Mucosa of descending colon (tissue), 3 donors: ENCODE results near the gene PDE6C. TPM values are rescaled to one million over a fixed set of nuclear protein-coding genes. Genes with fewer than 3 reads are reported as not detected.

Experiments
- ATAC-seq: fragments of 200-7000 bp; cut with Tn5 transposase; one replicate; pipeline ENCODE4 v1.9.1; 2020; ENCODE audit warnings: mild to moderate bottlenecking, moderate library complexity
- DNase-seq, 3 donors: peaks; one replicate each; pipeline ENCODE4 v3.0.0-alpha.2; 2020
- H3K36me3 ChIP-seq: fragments of 200-600 bp; one replicate; pipeline ENCODE4 v1.8.0; 2021; ENCODE audit warnings: low read depth, mild to moderate bottlenecking
- H3K4me1 ChIP-seq: fragments of 200-600 bp; one replicate; pipeline ENCODE4 v1.8.0; 2021; ENCODE audit warnings: low read depth, mild to moderate bottlenecking
- H3K4me3 ChIP-seq: fragments of 200-600 bp; one replicate; pipeline ENCODE4 v1.8.0; 2021; ENCODE audit warnings: mild to moderate bottlenecking
- H3K9me3 ChIP-seq: fragments of 200-600 bp; one replicate; pipeline ENCODE4 v1.8.0; 2021; ENCODE audit warnings: mild to moderate bottlenecking
- CTCF ChIP-seq: fragments of 200-600 bp; IDR thresholded peaks from one replicate; pipeline ENCODE4 v1.8.0; 2022; ENCODE audit warnings: antibody characterized with exemption, mild to moderate bottlenecking
- intact Hi-C, 2 donors: fragments of 100-400 bp; cut with DNase I in 1 of 2; cut with micrococcal nuclease in 1 of 2; formaldehyde crosslinking; loops; one replicate each; pipeline versions ENCODE4 v1.11.0 to v1.11.1; 2022; cut with DNase I, micrococcal nuclease
- total RNA-seq, 3 donors: library from RNA; stranded (reverse); fragmentation: NEBNext Ultra II Directional in 2 of 3; extraction: Animal tissue kit (Norgen Biotek cat#: 25700) in 2 of 3; gene quantifications; one replicate each; pipeline versions ENCODE4 v1.2.1 to v1.2.4, GENCODE V29; 2021 to 2023
- donor health status: DM: no; HTN: no; CAD: no; lungs with moderate emphysema.
- donor health status: DM: no; HTN: no; CAD: no.
- donor health status: DM: no; HTN: yes; CAD: no.

The PDE6C gene
- total RNA-seq, 3 donors from 2014 or later = not detected

- Histone ChIP-seq H3K9me3 (no peaks in the 10 kb centered on the region), H3K4me1 (no peaks in the 10 kb centered on the region), H3K36me3 (no peaks in the 10 kb centered on the region), H3K4me3 (no peak overlapping the region)
- intact Hi-C loops = no loop called here
- TF ChIP-seq CTCF = no peak
- ATAC-seq (no peak), DNase-seq (no peak)
These were observed 13.0 kb upstream of the PDE6C start for GRCh38 chr10:93599335-93599734.

- Histone ChIP-seq H3K36me3 (no peaks in the 10 kb centered on the region), H3K4me1 (no peaks in the 10 kb centered on the region), H3K4me3 (no peak overlapping the region), H3K9me3 (no peaks in the 10 kb centered on the region)
- DNase-seq = no peak
- ATAC-seq = no peak
- intact Hi-C loops = no loop called here
- TF ChIP-seq CTCF = no peak
These were observed 12.6 kb upstream of the PDE6C start for GRCh38 chr10:93599778-93600177.

DNA sequence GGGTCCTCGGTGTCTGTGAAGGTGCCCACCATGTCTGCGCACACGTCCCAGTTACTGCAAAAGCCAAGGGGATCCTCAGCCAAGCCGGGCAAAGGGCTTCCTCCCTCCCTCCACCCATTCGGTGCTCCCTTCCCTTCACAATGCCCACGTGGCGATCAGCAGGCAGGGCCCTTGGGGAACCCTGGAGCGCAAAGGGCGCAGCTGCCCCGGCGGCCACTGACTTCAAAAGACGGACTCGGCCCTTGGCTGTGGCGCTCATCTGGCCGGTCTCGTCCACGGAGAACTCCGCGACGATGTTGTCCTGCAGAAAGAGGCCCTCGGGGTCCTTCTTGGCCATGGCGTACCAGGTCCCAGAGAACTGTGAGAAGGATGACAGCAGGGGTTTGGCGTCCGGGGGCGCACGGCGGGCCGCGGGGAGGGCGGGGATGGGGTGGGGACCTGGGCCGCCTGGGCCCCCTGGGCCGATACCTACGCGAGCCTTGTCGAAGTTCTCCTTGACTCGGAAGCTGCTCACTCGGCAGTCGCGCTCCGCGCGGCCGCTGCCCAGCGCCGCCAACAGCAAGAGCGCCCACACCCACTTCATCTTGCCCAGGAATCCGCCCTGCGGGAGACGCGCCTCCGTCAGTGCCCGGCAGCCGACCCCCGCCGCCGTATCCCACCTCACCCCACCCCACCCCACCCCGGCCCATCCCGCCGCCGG is 11.7 kb upstream of the PDE6C start:
- no peak for TF ChIP-seq CTCF
- DNase-seq = peak; percentile 35 to 59 (median 55)
- intact Hi-C loops = no loop called here

GRCh38 chr10:93601146-93601773 is 11.1 kb upstream of the PDE6C start, which contains the start of gene RBP4:
Gene RBP4, minus strand, starts transcription at chr10:93601235. Its CDS starts 207 bp downstream, at chr10:93601028.
- H3K36me3 ChIP-seq = no peaks in the 10 kb centered on the region
- DNase-seq (peak in 1 of 3 donors; percentile 43), ATAC-seq (peak; percentile 70)
- H3K9me3 ChIP-seq = no peaks in the 10 kb centered on the region
- intact Hi-C loops = no loop called here
- H3K4me3 ChIP-seq = no peak within 1 kb of the TSS
- TF ChIP-seq CTCF = no peak
- H3K4me1 ChIP-seq = no peaks in the 10 kb centered on the region

More for the DNA sequence above, 11.7 kb upstream of the PDE6C start:
- Histone ChIP-seq H3K9me3 (no peaks in the 10 kb centered on the region), H3K4me3 (no peak overlapping the region), H3K36me3 (no peaks in the 10 kb centered on the region), H3K4me1 (no peaks in the 10 kb centered on the region)
- peak; percentile 85 for ATAC-seq

- no peaks in the 10 kb centered on the region for H3K4me1 ChIP-seq
- H3K9me3 ChIP-seq = no peaks in the 10 kb centered on the region
- no peak for TF ChIP-seq CTCF
- intact Hi-C loops = no loop called here
- no peak for DNase-seq
- no peaks in the 10 kb centered on the region for H3K36me3 ChIP-seq
- no peak for ATAC-seq
- H3K4me3 ChIP-seq = no peak overlapping the region
These were observed 10.6 kb upstream of the PDE6C start for GRCh38 chr10:93601774-93602162.
